ENCODE results near the gene SORCS2.

Gene SORCS2

DNA sequence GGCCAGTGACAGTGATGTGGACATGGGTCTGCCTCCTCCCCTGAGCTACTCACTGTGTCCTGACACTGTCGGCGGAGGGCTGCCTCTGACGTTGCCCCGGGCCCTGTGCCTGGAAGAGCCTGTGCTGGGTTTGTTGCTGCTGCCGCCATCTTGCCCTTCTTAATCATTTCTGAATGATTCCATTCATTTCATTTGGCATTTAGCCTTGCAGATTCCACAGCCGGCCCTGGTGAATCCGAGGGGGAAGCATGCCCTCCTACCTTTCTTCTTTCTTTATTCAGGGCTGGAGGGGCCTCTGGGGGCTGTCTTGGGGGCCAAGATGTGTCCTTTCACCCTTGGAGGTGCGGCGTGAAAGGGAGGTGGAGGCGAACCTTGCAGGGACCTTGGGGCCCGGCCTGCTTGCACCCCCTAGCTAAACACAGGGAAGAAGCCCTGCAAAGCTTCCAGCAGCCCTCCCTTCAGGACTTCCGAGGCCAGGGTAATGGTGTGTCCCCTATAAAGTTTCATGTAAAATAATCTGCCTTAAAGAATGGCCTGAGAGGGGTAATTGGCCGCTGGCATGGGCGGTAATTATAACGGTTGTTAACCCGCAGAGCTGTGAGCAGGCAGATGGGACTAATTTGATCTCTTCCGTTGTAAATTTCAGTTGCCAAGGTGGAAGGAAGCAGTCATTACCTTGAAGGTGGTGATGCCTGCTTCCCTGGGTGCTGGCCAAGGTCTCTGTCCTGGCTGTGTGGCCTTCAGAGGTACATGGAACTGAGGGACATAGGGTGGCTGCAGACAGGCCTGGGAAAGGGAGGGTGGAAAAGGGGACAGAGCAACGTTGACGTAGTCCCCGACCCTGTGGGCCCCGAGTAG is 150.1 kb downstream of the SORCS2 start:
- no peaks in the 10 kb centered on the region for H3K9me2 ChIP-seq (replicated peaks; ENCODE audit: control insufficient read depth, low read length)
- no peak for TF ChIP-seq EZH2phosphoT487 (IDR thresholded peaks at IDR 0.05; ENCODE audit: borderline replicate concordance, low read length)
- TF ChIP-seq, protein P1, sequence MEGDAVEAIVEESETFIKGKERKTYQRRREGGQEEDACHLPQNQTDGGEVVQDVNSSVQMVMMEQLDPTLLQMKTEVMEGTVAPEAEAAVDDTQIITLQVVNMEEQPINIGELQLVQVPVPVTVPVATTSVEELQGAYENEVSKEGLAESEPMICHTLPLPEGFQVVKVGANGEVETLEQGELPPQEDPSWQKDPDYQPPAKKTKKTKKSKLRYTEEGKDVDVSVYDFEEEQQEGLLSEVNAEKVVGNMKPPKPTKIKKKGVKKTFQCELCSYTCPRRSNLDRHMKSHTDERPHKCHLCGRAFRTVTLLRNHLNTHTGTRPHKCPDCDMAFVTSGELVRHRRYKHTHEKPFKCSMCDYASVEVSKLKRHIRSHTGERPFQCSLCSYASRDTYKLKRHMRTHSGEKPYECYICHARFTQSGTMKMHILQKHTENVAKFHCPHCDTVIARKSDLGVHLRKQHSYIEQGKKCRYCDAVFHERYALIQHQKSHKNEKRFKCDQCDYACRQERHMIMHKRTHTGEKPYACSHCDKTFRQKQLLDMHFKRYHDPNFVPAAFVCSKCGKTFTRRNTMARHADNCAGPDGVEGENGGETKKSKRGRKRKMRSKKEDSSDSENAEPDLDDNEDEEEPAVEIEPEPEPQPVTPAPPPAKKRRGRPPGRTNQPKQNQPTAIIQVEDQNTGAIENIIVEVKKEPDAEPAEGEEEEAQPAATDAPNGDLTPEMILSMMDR (IDR thresholded peaks at IDR 0.05; ENCODE audit: low read depth, low read length, poor library complexity, severe bottlenecking): no peak

DNA sequence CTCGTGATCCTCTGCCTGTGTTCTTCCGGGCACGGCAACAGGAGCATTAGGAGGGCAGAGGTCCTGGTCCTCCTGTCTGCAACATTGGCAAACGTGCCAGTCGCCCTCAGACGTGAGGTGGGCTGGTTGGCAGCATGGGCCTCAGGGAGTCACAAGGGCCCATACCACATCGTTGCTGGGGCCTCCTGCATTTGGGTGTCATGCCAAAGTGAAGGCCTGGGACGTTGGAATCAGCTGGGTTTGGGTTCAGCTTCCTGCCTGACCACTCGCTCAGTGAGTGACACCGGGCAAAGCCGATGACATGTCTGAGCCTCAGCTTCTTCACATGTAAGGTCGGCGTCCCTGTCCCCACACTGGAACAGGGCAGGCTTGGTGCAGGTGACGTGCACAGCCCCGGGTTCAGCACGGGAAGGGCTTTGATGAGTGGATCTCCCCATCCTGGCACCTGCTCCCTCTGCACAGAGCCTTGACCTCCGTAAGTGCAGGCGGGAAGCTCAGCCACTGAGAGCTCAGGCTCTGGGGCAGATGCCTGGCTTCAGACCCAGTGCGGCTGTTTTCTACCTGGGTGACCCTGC is 150.8 kb downstream of the SORCS2 start:
- no peak for TF ChIP-seq EZH2phosphoT487 (IDR thresholded peaks at IDR 0.05; ENCODE audit: borderline replicate concordance, low read length)
- TF ChIP-seq, protein P1 (IDR thresholded peaks at IDR 0.05; ENCODE audit: low read depth, low read length, poor library complexity, severe bottlenecking): no peak
- no peaks in the 10 kb centered on the region for H4K20me1 ChIP-seq (ENCODE audit: control insufficient read depth, insufficient read depth, low read depth, low read length)
- H3K27ac ChIP-seq (ENCODE audit: low read depth, low read length): no peak overlapping the region
- no peaks in the 10 kb centered on the region for H3K36me3 ChIP-seq (ENCODE audit: control insufficient read depth, low read length)
- H3K9me2 ChIP-seq (replicated peaks; ENCODE audit: control insufficient read depth, low read length): no peaks in the 10 kb centered on the region
- H3K4me2 ChIP-seq (ENCODE audit: low read length): no peak overlapping the region
- no peak overlapping the region for H3K4me3 ChIP-seq (ENCODE audit: low read length)
- peaks cover 7% of the 10 kb centered on the region; the same call in 1 of the 2 replicates for H3K9me3 ChIP-seq (ENCODE audit: control insufficient read depth, insufficient read depth, low read length)
- peaks cover 25% of the 10 kb centered on the region for H3K4me1 ChIP-seq (ENCODE audit: control insufficient read depth, low read length)
- H3K79me2 ChIP-seq (ENCODE audit: control insufficient read depth, low read length): no peaks in the 10 kb centered on the region
- no peaks in the 10 kb centered on the region for H3F3A ChIP-seq (ENCODE audit: control insufficient read depth, insufficient read depth)
- H3K27me3 ChIP-seq (ENCODE audit: control insufficient read depth, low read length): no peaks in the 10 kb centered on the region

More for the DNA sequence above, 150.1 kb downstream of the SORCS2 start:
- Histone ChIP-seq H3K4me2 (ENCODE audit: low read length) (no peak overlapping the region), H4K20me1 (ENCODE audit: control insufficient read depth, insufficient read depth, low read depth, low read length) (no peaks in the 10 kb centered on the region), H3K4me3 (ENCODE audit: low read length) (no peak overlapping the region), H3K27ac (ENCODE audit: low read depth, low read length) (no peak overlapping the region), H3F3A (ENCODE audit: control insufficient read depth, insufficient read depth) (no peaks in the 10 kb centered on the region), H3K4me1 (ENCODE audit: control insufficient read depth, low read length) (peaks cover 25% of the 10 kb centered on the region), H3K27me3 (ENCODE audit: control insufficient read depth, low read length) (no peaks in the 10 kb centered on the region), H3K9me3 (ENCODE audit: control insufficient read depth, insufficient read depth, low read length) (peaks cover 7% of the 10 kb centered on the region; the same call in 1 of the 2 replicates), H3K36me3 (ENCODE audit: control insufficient read depth, low read length) (no peaks in the 10 kb centered on the region), H3K79me2 (ENCODE audit: control insufficient read depth, low read length) (no peaks in the 10 kb centered on the region)

DNA sequence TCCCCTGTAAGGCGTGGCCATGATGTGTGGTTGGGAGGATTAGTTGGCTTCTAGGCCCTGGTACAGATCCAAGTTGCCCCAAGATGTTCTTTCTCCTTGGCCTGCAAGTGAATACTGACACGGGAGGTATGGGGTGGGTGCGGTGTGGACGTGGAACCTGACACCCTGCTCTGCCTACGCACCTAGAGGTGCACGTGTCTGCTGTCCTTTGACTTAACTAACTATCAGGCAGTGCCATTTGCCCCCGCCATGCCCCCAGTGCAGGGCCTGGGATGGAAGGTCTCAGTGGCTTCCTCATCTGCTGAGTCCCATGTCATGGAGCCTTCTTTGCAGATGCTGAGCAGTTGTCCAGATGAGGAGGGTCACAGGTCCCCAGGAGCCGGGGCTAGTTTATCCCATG is 151.6 kb downstream of the SORCS2 start:
- peaks cover 25% of the 10 kb centered on the region for H3K4me1 ChIP-seq (ENCODE audit: control insufficient read depth, low read length)
- H3K27me3 ChIP-seq (ENCODE audit: control insufficient read depth, low read length): no peaks in the 10 kb centered on the region
- no peaks in the 10 kb centered on the region for H3K36me3 ChIP-seq (ENCODE audit: control insufficient read depth, low read length)
- no peak for TF ChIP-seq EZH2phosphoT487 (IDR thresholded peaks at IDR 0.05; ENCODE audit: borderline replicate concordance, low read length)
- TF ChIP-seq, protein P1 (IDR thresholded peaks at IDR 0.05; ENCODE audit: low read depth, low read length, poor library complexity, severe bottlenecking): no peak
- no peaks in the 10 kb centered on the region for H3F3A ChIP-seq (ENCODE audit: control insufficient read depth, insufficient read depth)
- H4K20me1 ChIP-seq (ENCODE audit: control insufficient read depth, insufficient read depth, low read depth, low read length): no peaks in the 10 kb centered on the region
- no peaks in the 10 kb centered on the region for H3K9me2 ChIP-seq (replicated peaks; ENCODE audit: control insufficient read depth, low read length)
- peaks cover 6% of the 10 kb centered on the region; the same call in 1 of the 2 replicates for H3K9me3 ChIP-seq (ENCODE audit: control insufficient read depth, insufficient read depth, low read length)
- H3K4me2 ChIP-seq (ENCODE audit: low read length): no peak overlapping the region
- no peaks in the 10 kb centered on the region for H3K79me2 ChIP-seq (ENCODE audit: control insufficient read depth, low read length)
- no peak overlapping the region for H3K4me3 ChIP-seq (ENCODE audit: low read length)
- H3K27ac ChIP-seq (ENCODE audit: low read depth, low read length): no peak overlapping the region

All from DOHH2 (cell line).